NCI-H345 treated with DMSO at 0.1 percent for 48 hours (cell line): ENCODE data around the gene KDM5B.
"Not testable (repeated sequence)": the region's sequence is repeated elsewhere in the genome, so short reads cannot be mapped to it uniquely, and the experiment has no call there.

Experiments used
- DNase-seq: peaks from one replicate; lab custom pipeline; 2025; ENCODE audit not compliant: unreplicated experiment; lab: John Stamatoyannopoulos, UW

Gene KDM5B

GRCh38 chr1:202794051-202794740 lies 14.0 kb downstream of the KDM5B start:
- no peak for DNase-seq

GRCh38 chr1:202791077-202791747 lies 17.0 kb downstream of the KDM5B start:
- DNase-seq: no peak

GRCh38 chr1:202788800-202789199 lies 19.4 kb downstream of the KDM5B start:
- no peak for DNase-seq

- DNase-seq: no peak
These were observed 21.4 kb downstream of the KDM5B start for GRCh38 chr1:202786804-202787203.

DNA sequence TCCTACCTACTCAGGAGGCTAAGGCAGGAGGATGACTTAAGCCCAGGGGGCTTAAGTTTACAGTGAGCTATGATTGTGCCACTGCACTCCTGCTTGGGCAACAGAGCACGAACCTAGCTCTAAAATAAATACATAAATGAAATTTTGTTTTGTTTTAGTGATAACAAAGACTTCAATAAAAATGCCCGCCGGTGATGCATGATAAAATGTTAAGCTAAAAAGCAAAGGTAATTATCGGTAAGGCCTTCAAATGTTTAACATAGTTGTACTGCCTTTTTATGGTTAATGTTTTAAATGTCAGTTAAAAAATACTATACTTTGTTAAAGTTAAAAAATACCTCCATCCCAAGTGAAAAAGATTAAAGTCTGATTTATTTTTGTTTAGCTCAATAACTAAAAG lies 27.0 kb downstream of the KDM5B start:
- no peak for DNase-seq

- no peak for DNase-seq
These were observed 38.1 kb downstream of the KDM5B start for GRCh38 chr1:202770135-202770534.

GRCh38 chr1:202765721-202766120 lies 42.5 kb downstream of the KDM5B start:
- no peak for DNase-seq

GRCh38 chr1:202762019-202762418 lies 46.2 kb downstream of the KDM5B start:
- DNase-seq: no peak

DNA sequence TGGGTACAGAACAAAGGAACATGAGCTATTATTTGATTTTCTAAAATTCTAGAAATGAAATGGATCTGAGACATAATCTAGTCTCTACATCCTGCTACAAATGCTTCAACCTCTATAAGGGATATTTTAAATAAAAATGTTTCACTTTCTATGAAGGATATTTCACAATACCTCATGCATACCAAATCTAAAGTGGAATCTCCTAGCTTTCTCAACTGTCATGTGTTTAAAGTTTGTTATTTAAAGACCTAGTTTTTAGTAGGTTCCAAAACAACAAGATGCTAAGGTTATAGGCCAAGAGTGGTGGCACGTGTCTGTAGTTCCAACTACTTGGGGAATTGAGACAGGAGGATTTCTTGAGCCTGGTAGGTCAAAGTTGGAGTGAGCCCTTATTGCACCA lies 47.6 kb downstream of the KDM5B start:
- DNase-seq: no peak

- no peak for DNase-seq
These were observed 51.8 kb downstream of the KDM5B start for GRCh38 chr1:202756391-202756790.

DNA sequence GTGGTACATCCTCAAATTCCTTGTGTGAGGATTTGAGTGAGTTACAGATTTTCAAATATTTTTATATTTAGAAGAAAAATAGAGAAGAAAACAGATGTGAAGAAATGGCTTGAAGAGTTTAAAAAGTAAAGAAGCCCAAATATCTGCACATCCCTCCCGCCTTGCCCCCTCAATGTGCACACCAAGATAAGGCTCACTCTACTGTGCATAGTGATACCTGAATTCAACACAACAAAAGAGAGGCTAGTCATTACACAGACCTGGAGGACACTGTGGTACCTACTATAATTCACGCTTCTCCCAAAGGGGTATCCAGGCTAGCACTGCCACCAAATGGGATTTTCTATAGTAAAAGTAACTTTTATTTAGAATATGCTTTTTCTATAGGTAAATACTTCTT lies 53.9 kb downstream of the KDM5B start:
- no peak for DNase-seq

- DNase-seq: no peak
These were observed 55.4 kb downstream of the KDM5B start for GRCh38 chr1:202752774-202753173.

DNA sequence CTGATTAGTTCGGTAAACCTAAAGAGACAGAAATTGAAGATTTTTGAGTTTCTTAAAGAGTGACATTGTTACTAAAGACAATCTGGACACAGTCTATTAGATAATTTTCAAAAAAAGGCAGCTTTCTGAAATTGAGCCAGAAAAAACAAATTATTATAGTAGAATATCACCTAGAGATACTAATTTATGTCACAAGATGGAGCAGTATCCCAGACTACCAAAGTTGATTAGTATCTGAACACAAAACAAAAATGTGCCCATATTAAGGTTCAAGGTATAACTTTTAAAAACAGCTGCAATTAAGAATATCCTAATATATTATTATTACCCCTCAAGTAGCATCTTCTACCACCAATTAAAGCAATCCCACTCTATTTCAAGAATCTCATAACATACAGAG lies 57.5 kb downstream of the KDM5B start:
- no peak for DNase-seq

GRCh38 chr1:202750024-202750423 lies 58.2 kb downstream of the KDM5B start:
- no peak for DNase-seq

- DNase-seq: no peak
These were observed 62.8 kb downstream of the KDM5B start for GRCh38 chr1:202745323-202745888.

DNA sequence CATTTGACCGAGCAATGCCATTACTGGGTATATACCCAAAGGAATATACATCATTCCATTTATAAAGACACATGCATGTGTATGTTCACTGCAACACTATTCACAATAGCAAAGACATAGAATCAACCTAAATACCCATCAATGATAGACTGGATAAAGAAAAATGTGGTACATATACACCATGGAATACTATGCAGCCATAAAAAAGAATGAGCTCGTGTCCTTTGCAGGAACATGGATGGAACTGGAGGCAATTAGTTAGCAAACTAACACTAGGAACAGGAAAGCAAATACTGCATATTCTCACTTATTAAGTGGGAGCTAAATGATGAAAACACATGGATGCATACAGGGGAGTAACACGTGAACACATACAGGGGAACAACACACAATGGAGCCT lies 63.5 kb downstream of the KDM5B start:
- not testable (repeated sequence) for DNase-seq

- no peak for DNase-seq
These were observed 65.7 kb downstream of the KDM5B start for GRCh38 chr1:202742496-202742895.

GRCh38 chr1:202733251-202733650 lies 75.0 kb downstream of the KDM5B start:
- no peak for DNase-seq

GRCh38 chr1:202728951-202729350 lies 79.3 kb downstream of the KDM5B start:
- no peak for DNase-seq

- DNase-seq: no peak
These were observed 82.7 kb downstream of the KDM5B start for GRCh38 chr1:202725526-202725925.

- no peak for DNase-seq
These were observed 84.5 kb downstream of the KDM5B start for GRCh38 chr1:202723708-202724107.

GRCh38 chr1:202723046-202723445 lies 85.2 kb downstream of the KDM5B start:
- DNase-seq: not testable (repeated sequence)
